IPS-NIHi11 (cell line): ENCODE data around the gene KCNN4.

Experiments
- DNase-seq: peaks from one replicate; pipeline ENCODE4 v3.0.0; 2012; ENCODE audit warnings: mixed read lengths, low spot score

The KCNN4 gene

GRCh38 chr19:43748205-43748594 is 32.6 kb downstream of the KCNN4 start:
- DNase-seq, result no peak

- DNase-seq, result no peak
Measured at GRCh38 chr19:43747557-43748204, 33.1 kb downstream of the KCNN4 start.

- DNase-seq, result no peak
Measured at GRCh38 chr19:43743059-43743458, 37.7 kb downstream of the KCNN4 start.

- no peak for DNase-seq
Measured at GRCh38 chr19:43741075-43741825, 39.5 kb downstream of the KCNN4 start.

GRCh38 chr19:43739439-43740235 is 41.1 kb downstream of the KCNN4 start:
- no peak for DNase-seq

GRCh38 chr19:43738780-43739211 is 42.0 kb downstream of the KCNN4 start:
- no peak for DNase-seq

- no peak for DNase-seq
Measured at GRCh38 chr19:43735957-43736356, 44.8 kb downstream of the KCNN4 start.

GRCh38 chr19:43735013-43735412 is 45.8 kb downstream of the KCNN4 start:
- no peak for DNase-seq

- DNase-seq, result no peak
Measured at GRCh38 chr19:43731846-43732245, 48.9 kb downstream of the KCNN4 start.

GRCh38 chr19:43731346-43731745 is 49.4 kb downstream of the KCNN4 start:
- no peak for DNase-seq

GRCh38 chr19:43729919-43730318 is 50.9 kb downstream of the KCNN4 start:
- no peak for DNase-seq

GRCh38 chr19:43727593-43727853 is 53.2 kb downstream of the KCNN4 start:
- DNase-seq, result no peak

GRCh38 chr19:43726736-43727592 is 53.8 kb downstream of the KCNN4 start:
- no peak for DNase-seq

GRCh38 chr19:43725468-43725867 is 55.3 kb downstream of the KCNN4 start:
- no peak for DNase-seq

- no peak for DNase-seq
Measured at GRCh38 chr19:43724896-43725295, 55.9 kb downstream of the KCNN4 start.

- DNase-seq, result no peak
Measured at GRCh38 chr19:43723588-43723987, 57.2 kb downstream of the KCNN4 start.

- no peak for DNase-seq
Measured at GRCh38 chr19:43721469-43722048, 59.2 kb downstream of the KCNN4 start.

- DNase-seq, result no peak
Measured at GRCh38 chr19:43720936-43721335, 59.8 kb downstream of the KCNN4 start.

- DNase-seq, result peak; percentile 38
Measured at GRCh38 chr19:43719918-43720317, 60.9 kb downstream of the KCNN4 start.

GRCh38 chr19:43719378-43719868 is 61.4 kb downstream of the KCNN4 start:
- no peak for DNase-seq

- DNase-seq, result no peak
Measured at GRCh38 chr19:43718627-43719377, 62.0 kb downstream of the KCNN4 start.
